Measurements from ENCODE around the gene ARMH3. TPM values are rescaled to one million over a fixed set of nuclear protein-coding genes. Genes with fewer than 3 reads are reported as not detected.

ARMH3 gene
- total RNA-seq, 1 experiment from 2014 or later = 17.1 TPM

GRCh38 chr10:101886521-101887312 lies 169.3 kb downstream of the ARMH3 start:
- no peaks in the 10 kb centered on the region for H3K27me3 Mint-ChIP-seq (ENCODE audit: low read depth)
- H3K9me3 Mint-ChIP-seq = no peaks in the 10 kb centered on the region
- no peak for ATAC-seq
- H3K36me3 Mint-ChIP-seq = no peaks in the 10 kb centered on the region
- ChIA-PET POLR2A (no interaction called here), CTCF (interaction anchor here (0.8 to 10.1 kb wide), 4 partner anchors 9 to 123 kb away, joined by 3 to 147 read pairs (median 54); no protein-coding TSS in a partner anchor)
- DNase-seq (ENCODE audit: low spot score) = no peak
- no peak for TF ChIP-seq AFF4 (CRISPR knock-in tag; IDR thresholded peaks at IDR 0.05; ENCODE audit: borderline replicate concordance)
- no peak for TF ChIP-seq ZNF317 (CRISPR knock-in tag; IDR thresholded peaks at IDR 0.05; ENCODE audit: borderline replicate concordance, low read depth)
- TF ChIP-seq CTCF (IDR thresholded peaks at IDR 0.05) = no peak
- TF ChIP-seq ARID4B (CRISPR knock-in tag; IDR thresholded peaks at IDR 0.05; ENCODE audit: borderline replicate concordance) = no peak
- TF ChIP-seq NFYB (CRISPR knock-in tag; conservative IDR thresholded peaks at IDR 0.05; ENCODE audit: low read depth) = no peak
- TF ChIP-seq RORB (CRISPR knock-in tag; IDR thresholded peaks at IDR 0.05) = no peak
- no peak for TF ChIP-seq ZSCAN18 (CRISPR knock-in tag; IDR thresholded peaks at IDR 0.05)
- TF ChIP-seq E2F4 (CRISPR knock-in tag; IDR thresholded peaks at IDR 0.05; ENCODE audit: borderline replicate concordance, low read depth) = no peak
- TF ChIP-seq TP53 (CRISPR knock-in tag; IDR thresholded peaks at IDR 0.05) = no peak
- TF ChIP-seq IRF1 (CRISPR knock-in tag; IDR thresholded peaks at IDR 0.05) = no peak
- no peak for TF ChIP-seq ZNF425 (CRISPR knock-in tag; conservative IDR thresholded peaks at IDR 0.05)
- TF ChIP-seq NFATC4 (CRISPR knock-in tag; IDR thresholded peaks at IDR 0.05) = no peak
- no peak for TF ChIP-seq SMAD3 (CRISPR knock-in tag; IDR thresholded peaks at IDR 0.05; ENCODE audit: borderline replicate concordance)
- TF ChIP-seq FOXP4 (CRISPR knock-in tag; IDR thresholded peaks at IDR 0.05) = no peak
- TF ChIP-seq E2F1 (CRISPR knock-in tag; IDR thresholded peaks at IDR 0.05) = no peak
- TF ChIP-seq ATF1 (CRISPR knock-in tag; IDR thresholded peaks at IDR 0.05) = no peak
- no peaks in the 10 kb centered on the region for H3K4me1 Mint-ChIP-seq
- H3K4me3 Mint-ChIP-seq = no peak overlapping the region
- no peak overlapping the region for H3K27ac Mint-ChIP-seq
